DOHH2 (cell line): Measurements from ENCODE around the gene TIGD3.

Experiments used
- H3F3A ChIP-seq: fragments of 200-600 bp; sonication (generic), shearing (Covaris generic); 2 replicates; pipeline ENCODE4 v1.6.0; 2016; ENCODE audit warnings: antibody characterized with exemption, mild to moderate bottlenecking; ENCODE audit not compliant: control insufficient read depth, insufficient read depth
- H3K27ac ChIP-seq: fragments of 200-600 bp; sonication (generic); 2 replicates; pipeline ENCODE4 v1.5.1; 2014; ENCODE audit warnings: low read depth, mild to moderate bottlenecking, low read length, moderate library complexity
- H3K27me3 ChIP-seq: fragments of 200-600 bp; sonication (generic); 2 replicates; pipeline ENCODE4 v1.6.1; 2014; ENCODE audit warnings: mild to moderate bottlenecking, low read length, mixed read lengths; ENCODE audit not compliant: control insufficient read depth
- H3K36me3 ChIP-seq: fragments of 200-600 bp; sonication (generic); 2 replicates; pipeline ENCODE4 v1.6.1; 2014; ENCODE audit warnings: mild to moderate bottlenecking, low read length, moderate library complexity, mixed read lengths; ENCODE audit not compliant: control insufficient read depth
- H3K4me1 ChIP-seq: fragments of 200-600 bp; sonication (generic); 2 replicates; pipeline ENCODE4 v1.6.1; 2014; ENCODE audit warnings: mild to moderate bottlenecking, low read length, mixed read lengths; ENCODE audit not compliant: control insufficient read depth
- H3K4me2 ChIP-seq: fragments of 200-600 bp; sonication (generic); 2 replicates; pipeline ENCODE4 v1.6.0; 2014; ENCODE audit warnings: mild to moderate bottlenecking, low read length, moderate library complexity
- H3K4me3 ChIP-seq: fragments of 200-600 bp; sonication (generic); 2 replicates; pipeline ENCODE4 v1.5.1; 2014; ENCODE audit warnings: mild to moderate bottlenecking, low read length, mixed read lengths
- H3K79me2 ChIP-seq: fragments of 200-600 bp; sonication (generic); 2 replicates; pipeline ENCODE4 v1.6.1; 2014; ENCODE audit warnings: mild to moderate bottlenecking, low read length, mixed read lengths; ENCODE audit not compliant: control insufficient read depth
- H3K9me2 ChIP-seq: fragments of 200-600 bp; sonication (generic); replicated peaks from 2 replicates; pipeline ENCODE4 v1.6.1; 2014; ENCODE audit warnings: mild to moderate bottlenecking, low read length, mixed read lengths; ENCODE audit not compliant: control insufficient read depth
- H3K9me3 ChIP-seq: fragments of 200-600 bp; sonication (generic); 2 replicates; pipeline ENCODE4 v1.6.1; 2014; ENCODE audit warnings: antibody characterized with exemption, low read length, mixed read lengths; ENCODE audit not compliant: control insufficient read depth, insufficient read depth
- H4K20me1 ChIP-seq: fragments of 200-600 bp; sonication (generic); 2 replicates; pipeline ENCODE4 v1.6.0; 2014; ENCODE audit warnings: low read depth, mild to moderate bottlenecking, antibody characterized with exemption, low read length, moderate library complexity; ENCODE audit not compliant: control insufficient read depth, insufficient read depth
- CTCF ChIP-seq: fragments of 200-600 bp; sonication (generic); IDR thresholded peaks from one replicate; pipeline ENCODE4 v1.5.1; 2014; ENCODE audit warnings: antibody characterized with exemption, mild to moderate bottlenecking, low read depth, low read length; ENCODE audit not compliant: poor library complexity, severe bottlenecking
- EZH2phosphoT487 ChIP-seq: fragments of 200-600 bp; sonication (generic); IDR thresholded peaks from 2 replicates; pipeline ENCODE4 v1.6.1; 2017; ENCODE audit warnings: borderline replicate concordance, mild to moderate bottlenecking, antibody characterized with exemption, low read length, moderate library complexity, mixed read lengths

The TIGD3 gene

GRCh38 chr11:65381716-65382032, 27.1 kb downstream of the TIGD3 start:
- H3K4me2 ChIP-seq: peak overlapping the region; percentile 97
- peak overlapping the region; percentile 81 for H3K4me3 ChIP-seq
- no peaks in the 10 kb centered on the region for H3K9me3 ChIP-seq
- H3F3A ChIP-seq: peaks cover 7% of the 10 kb centered on the region
- H3K36me3 ChIP-seq: peaks cover under 1% of the 10 kb centered on the region; the same call in 1 of the 2 replicates
- H3K27ac ChIP-seq: peak overlapping the region; percentile 79
- no peaks in the 10 kb centered on the region for H3K27me3 ChIP-seq
- H3K4me1 ChIP-seq: peaks cover 70% of the 10 kb centered on the region
- no peaks in the 10 kb centered on the region for H4K20me1 ChIP-seq
- peaks cover 2% of the 10 kb centered on the region for H3K79me2 ChIP-seq
- no peaks in the 10 kb centered on the region for H3K9me2 ChIP-seq
- no peak for TF ChIP-seq EZH2phosphoT487
- no peak for TF ChIP-seq CTCF

GRCh38 chr11:65382033-65382803, 27.7 kb downstream of the TIGD3 start, which contains the start of gene SLC25A45:
SLC25A45 (minus strand) TSS chr11:65382646; CDS start chr11:65381951, 695 bp downstream.
- Histone ChIP-seq H3F3A (peaks cover 7% of the 10 kb centered on the region), H3K27me3 (no peaks in the 10 kb centered on the region), H3K4me2 (peak within 1 kb of the TSS; percentile 97), H3K4me1 (peaks cover 74% of the 10 kb centered on the region), H3K36me3 (peaks cover 4% of the 10 kb centered on the region; the same call in 1 of the 2 replicates), H3K9me2 (no peaks in the 10 kb centered on the region), H3K27ac (peak within 1 kb of the TSS; percentile 79), H3K79me2 (peaks cover 7% of the 10 kb centered on the region), H3K4me3 (peak within 1 kb of the TSS; percentile 81), H3K9me3 (no peaks in the 10 kb centered on the region), H4K20me1 (no peaks in the 10 kb centered on the region)
- peak; percentile 84 for TF ChIP-seq CTCF
- no peak for TF ChIP-seq EZH2phosphoT487

GRCh38 chr11:65382804-65383368, 28.3 kb downstream of the TIGD3 start:
- TF ChIP-seq EZH2phosphoT487: no peak
- no peak for TF ChIP-seq CTCF
- peak overlapping the region; percentile 81 for H3K4me3 ChIP-seq
- peak overlapping the region; percentile 79 for H3K27ac ChIP-seq
- H3K4me2 ChIP-seq: peak overlapping the region; percentile 97
- H3K9me2 ChIP-seq: no peaks in the 10 kb centered on the region
- peaks cover 7% of the 10 kb centered on the region for H3F3A ChIP-seq
- peaks cover 74% of the 10 kb centered on the region for H3K4me1 ChIP-seq
- H3K79me2 ChIP-seq: peaks cover 13% of the 10 kb centered on the region
- H3K27me3 ChIP-seq: no peaks in the 10 kb centered on the region
- H4K20me1 ChIP-seq: no peaks in the 10 kb centered on the region
- peaks cover 5% of the 10 kb centered on the region for H3K36me3 ChIP-seq
- H3K9me3 ChIP-seq: no peaks in the 10 kb centered on the region
